Neural progenitor cell (in vitro differentiated cells): ENCODE data around the gene PDLIM5. TPM values are rescaled to one million over a fixed set of nuclear protein-coding genes. Genes with fewer than 3 reads are reported as not detected.

Experiments used
- DNase-seq: peaks from one replicate; pipeline ENCODE4 v3.0.0-alpha.2; 2016; ENCODE audit warnings: low spot score
- H2AFZ ChIP-seq: fragments of 200-600 bp; sonication (generic); replicated peaks from 2 replicates; pipeline ENCODE4 v1.6.1; 2016; ENCODE audit warnings: antibody characterized with exemption
- H3F3A ChIP-seq: fragments of 200-600 bp; sonication (generic); 2 replicates; pipeline ENCODE4 v1.6.1; 2016; ENCODE audit warnings: antibody characterized with exemption, low read depth
- H3K27ac ChIP-seq: fragments of 200-600 bp; sonication (generic); 2 replicates; pipeline ENCODE4 v1.5.1; 2016; ENCODE audit warnings: mild to moderate bottlenecking
- H3K27me3 ChIP-seq: fragments of 200-600 bp; sonication (generic); 2 replicates; pipeline ENCODE4 v1.6.1; 2016; ENCODE audit warnings: mild to moderate bottlenecking, moderate library complexity
- H3K36me3 ChIP-seq: fragments of 200-600 bp; sonication (generic); 2 replicates; pipeline ENCODE4 v1.5.1; 2016
- H3K4me1 ChIP-seq: fragments of 200-600 bp; sonication (generic); 2 replicates; pipeline ENCODE4 v1.6.1; 2016; ENCODE audit warnings: mixed run types
- H3K4me2 ChIP-seq: fragments of 200-600 bp; sonication (generic); 2 replicates; pipeline ENCODE4 v1.6.1; 2016
- H3K4me3 ChIP-seq: fragments of 200-600 bp; sonication (generic); 2 replicates; pipeline ENCODE4 v1.5.1; 2016
- H3K79me2 ChIP-seq: fragments of 200-600 bp; sonication (generic); 2 replicates; pipeline ENCODE4 v1.6.1; 2016; ENCODE audit warnings: low read depth
- H3K9ac ChIP-seq: fragments of 200-600 bp; sonication (generic); 2 replicates; pipeline ENCODE4 v1.6.1; 2016
- H3K9me3 ChIP-seq: fragments of 200-600 bp; sonication (generic); 2 replicates; pipeline ENCODE4 v1.5.1; 2016; ENCODE audit warnings: low read depth
- H4K20me1 ChIP-seq: fragments of 200-600 bp; sonication (generic); 2 replicates; pipeline ENCODE4 v1.6.1; 2016; ENCODE audit warnings: low read depth
- H3K27ac Mint-ChIP-seq: 3 replicates; pipeline ENCODE4 v1.8.0; 2021; ENCODE audit warnings: mixed read lengths
- H3K27me3 Mint-ChIP-seq: 2 replicates; pipeline ENCODE4 v1.8.0; 2022; ENCODE audit warnings: low read depth, mild to moderate bottlenecking, inconsistent platforms, moderate library complexity, mixed read lengths; ENCODE audit not compliant: insufficient read depth
- H3K36me3 Mint-ChIP-seq: 3 replicates; pipeline ENCODE4 v1.8.0; 2021; ENCODE audit warnings: mixed read lengths
- H3K4me1 Mint-ChIP-seq: 3 replicates; pipeline ENCODE4 v1.8.0; 2021; ENCODE audit warnings: mixed read lengths
- H3K4me3 Mint-ChIP-seq: 3 replicates; pipeline ENCODE4 v1.8.0; 2021; ENCODE audit warnings: mild to moderate bottlenecking, moderate library complexity, mixed read lengths
- H3K9me3 Mint-ChIP-seq: 3 replicates; pipeline ENCODE4 v1.8.0; 2020; ENCODE audit warnings: mixed read lengths
- EZH2 ChIP-seq: fragments of 200-600 bp; sonication (generic); IDR thresholded peaks from 2 replicates; pipeline ENCODE4 v1.6.1; 2017; ENCODE audit warnings: antibody characterized with exemption, mild to moderate bottlenecking, moderate library complexity
- EZH2phosphoT487 ChIP-seq: fragments of 200-600 bp; sonication (generic); IDR thresholded peaks from 2 replicates; pipeline ENCODE4 v1.6.1; 2017; ENCODE audit warnings: antibody characterized with exemption
- total RNA-seq: library from RNA; depleted of rRNA; stranded (reverse); fragments of >200 nt; gene quantifications from 2 replicates; pipeline ENCODE4 v1.2.3, GENCODE V29; 2015; ENCODE audit warnings: low replicate concordance
- TF ChIP-seq, protein P1 (sequence below): fragments of 200-600 bp; sonication (generic); IDR thresholded peaks from 2 replicates; pipeline ENCODE4 v1.5.1; 2017; ENCODE audit warnings: antibody characterized with exemption, mild to moderate bottlenecking

PDLIM5 gene
- total RNA-seq, 1 donor from 2014 or later: 68.4 TPM

DNA sequence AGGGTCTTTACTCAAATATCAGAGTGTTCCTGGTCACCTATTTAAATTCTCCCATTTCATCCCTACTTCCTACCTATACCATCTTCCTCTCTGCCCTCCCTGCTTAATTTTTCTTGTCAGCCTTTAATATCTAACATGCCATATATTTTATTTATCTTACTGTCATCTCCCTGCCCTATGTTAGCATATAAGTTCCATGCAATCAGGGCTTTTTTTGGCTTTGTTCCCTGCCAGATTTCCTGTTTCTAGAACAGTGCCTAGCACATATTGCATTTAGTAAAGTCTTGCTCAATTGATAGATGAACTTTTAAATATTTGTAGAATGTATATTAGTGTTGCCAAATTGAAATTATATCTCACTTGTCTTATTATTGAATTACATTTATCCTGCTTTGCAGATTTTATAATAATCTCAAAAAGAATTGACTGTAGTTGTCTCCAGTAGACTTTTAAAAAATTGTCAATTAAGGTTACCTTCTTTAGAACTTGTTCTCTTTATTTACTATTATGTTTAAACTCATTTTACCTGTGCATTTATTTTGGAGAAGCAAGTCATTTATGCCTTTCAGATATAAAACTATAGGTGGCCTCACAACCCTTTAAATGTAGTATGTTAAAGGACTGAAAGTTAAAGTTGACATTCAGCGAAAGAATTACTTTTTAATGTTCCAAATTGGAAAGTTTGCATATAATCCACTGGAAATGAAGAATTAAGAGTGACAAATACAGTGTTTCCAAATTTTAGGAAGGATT is 197.8 kb downstream of the PDLIM5 start:
- H3K27me3 ChIP-seq: no peaks in the 10 kb centered on the region
- no peak overlapping the region for H3K4me3 ChIP-seq
- Mint-ChIP-seq H3K9me3 (no peaks in the 10 kb centered on the region), H3K4me3 (no peak overlapping the region), H3K36me3 (peaks cover 34% of the 10 kb centered on the region), H3K4me1 (no peaks in the 10 kb centered on the region), H3K27ac (no peak overlapping the region), H3K27me3 (no peaks in the 10 kb centered on the region)
- H3K4me2 ChIP-seq: no peak overlapping the region
- no peaks in the 10 kb centered on the region for H3K79me2 ChIP-seq
- H4K20me1 ChIP-seq: no peaks in the 10 kb centered on the region
- DNase-seq: no peak
- no peaks in the 10 kb centered on the region for H3K36me3 ChIP-seq
- H3K4me1 ChIP-seq: peaks cover 8% of the 10 kb centered on the region
- no peak overlapping the region for H2AFZ ChIP-seq
- H3F3A ChIP-seq: no peaks in the 10 kb centered on the region
- H3K9ac ChIP-seq: no peak overlapping the region
- TF ChIP-seq EZH2: no peak
- TF ChIP-seq, protein P1, sequence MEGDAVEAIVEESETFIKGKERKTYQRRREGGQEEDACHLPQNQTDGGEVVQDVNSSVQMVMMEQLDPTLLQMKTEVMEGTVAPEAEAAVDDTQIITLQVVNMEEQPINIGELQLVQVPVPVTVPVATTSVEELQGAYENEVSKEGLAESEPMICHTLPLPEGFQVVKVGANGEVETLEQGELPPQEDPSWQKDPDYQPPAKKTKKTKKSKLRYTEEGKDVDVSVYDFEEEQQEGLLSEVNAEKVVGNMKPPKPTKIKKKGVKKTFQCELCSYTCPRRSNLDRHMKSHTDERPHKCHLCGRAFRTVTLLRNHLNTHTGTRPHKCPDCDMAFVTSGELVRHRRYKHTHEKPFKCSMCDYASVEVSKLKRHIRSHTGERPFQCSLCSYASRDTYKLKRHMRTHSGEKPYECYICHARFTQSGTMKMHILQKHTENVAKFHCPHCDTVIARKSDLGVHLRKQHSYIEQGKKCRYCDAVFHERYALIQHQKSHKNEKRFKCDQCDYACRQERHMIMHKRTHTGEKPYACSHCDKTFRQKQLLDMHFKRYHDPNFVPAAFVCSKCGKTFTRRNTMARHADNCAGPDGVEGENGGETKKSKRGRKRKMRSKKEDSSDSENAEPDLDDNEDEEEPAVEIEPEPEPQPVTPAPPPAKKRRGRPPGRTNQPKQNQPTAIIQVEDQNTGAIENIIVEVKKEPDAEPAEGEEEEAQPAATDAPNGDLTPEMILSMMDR: no peak
- no peak for TF ChIP-seq EZH2phosphoT487
- no peak overlapping the region for H3K27ac ChIP-seq
- no peaks in the 10 kb centered on the region for H3K9me3 ChIP-seq

DNA sequence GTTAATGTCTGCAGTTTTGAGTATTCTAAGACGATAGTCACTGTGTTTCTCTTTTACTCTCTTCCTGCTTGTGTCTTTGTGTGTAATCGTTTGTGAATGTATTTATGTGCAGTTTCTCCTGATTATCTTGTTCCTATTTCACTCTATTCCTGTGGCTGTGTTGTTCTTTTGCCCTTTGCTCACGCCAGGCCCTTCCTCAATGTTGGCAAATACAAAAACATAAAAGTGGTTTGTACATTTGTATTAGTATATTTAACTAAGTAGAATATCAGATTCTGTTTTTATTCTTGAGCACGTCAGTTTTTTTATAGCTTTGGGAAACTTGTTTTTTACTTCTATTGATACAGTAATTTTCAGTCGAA is 198.4 kb downstream of the PDLIM5 start:
- no peaks in the 10 kb centered on the region for H3K9me3 Mint-ChIP-seq
- DNase-seq: no peak
- Histone ChIP-seq H3K4me1 (peaks cover 12% of the 10 kb centered on the region), H3K36me3 (no peaks in the 10 kb centered on the region), H2AFZ (no peak overlapping the region), H3K27me3 (no peaks in the 10 kb centered on the region), H3F3A (no peaks in the 10 kb centered on the region), H3K4me3 (no peak overlapping the region), H3K9me3 (no peaks in the 10 kb centered on the region), H3K4me2 (no peak overlapping the region), H4K20me1 (no peaks in the 10 kb centered on the region), H3K27ac (no peak overlapping the region), H3K79me2 (no peaks in the 10 kb centered on the region), H3K9ac (no peak overlapping the region)
- no peak overlapping the region for H3K27ac Mint-ChIP-seq
- peaks cover 33% of the 10 kb centered on the region for H3K36me3 Mint-ChIP-seq
- H3K4me1 Mint-ChIP-seq: no peaks in the 10 kb centered on the region
- no peak overlapping the region for H3K4me3 Mint-ChIP-seq
- no peaks in the 10 kb centered on the region for H3K27me3 Mint-ChIP-seq
- TF ChIP-seq EZH2 (no peak), EZH2phosphoT487 (no peak)
- TF ChIP-seq, protein P1: no peak

DNA sequence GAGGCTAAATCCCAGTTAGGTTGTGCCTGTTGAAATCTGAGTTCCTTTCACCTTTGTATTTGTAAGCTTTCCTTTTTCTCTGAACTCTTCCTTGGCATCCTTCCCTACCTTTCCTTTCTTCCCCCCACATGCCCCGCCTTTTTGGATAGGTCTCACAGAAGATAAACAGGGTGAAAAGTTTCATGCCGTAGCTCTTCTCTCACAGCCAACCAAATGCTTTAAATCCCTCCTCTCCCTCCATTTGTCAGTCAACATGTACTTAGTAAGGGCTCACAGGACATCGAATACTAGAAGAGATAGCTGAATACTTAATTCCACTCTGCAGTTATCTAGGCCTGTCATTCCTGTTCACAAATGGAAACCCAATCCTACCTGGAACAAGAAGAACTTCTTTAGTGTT is 198.9 kb downstream of the PDLIM5 start:
- Histone ChIP-seq H3F3A (no peaks in the 10 kb centered on the region), H2AFZ (no peak overlapping the region), H3K27ac (no peak overlapping the region), H3K9ac (no peak overlapping the region), H3K4me1 (peaks cover 12% of the 10 kb centered on the region), H4K20me1 (no peaks in the 10 kb centered on the region), H3K36me3 (no peaks in the 10 kb centered on the region), H3K27me3 (no peaks in the 10 kb centered on the region), H3K79me2 (no peaks in the 10 kb centered on the region), H3K4me2 (no peak overlapping the region), H3K9me3 (no peaks in the 10 kb centered on the region), H3K4me3 (no peak overlapping the region)
- no peak overlapping the region for H3K4me3 Mint-ChIP-seq
- H3K27ac Mint-ChIP-seq: no peak overlapping the region
- no peaks in the 10 kb centered on the region for H3K4me1 Mint-ChIP-seq
- TF ChIP-seq, protein P1: no peak
- TF ChIP-seq EZH2phosphoT487 (no peak), EZH2 (no peak)
- H3K27me3 Mint-ChIP-seq: no peaks in the 10 kb centered on the region
- DNase-seq: no peak
- H3K36me3 Mint-ChIP-seq: peaks cover 31% of the 10 kb centered on the region
- H3K9me3 Mint-ChIP-seq: no peaks in the 10 kb centered on the region
